GM12873 (cell line): ENCODE measurements around the gene STK11IP.

Source experiments
- TF ChIP-seq, protein P1 (sequence below): IDR thresholded peaks from 2 replicates; pipeline ENCODE4 v1.5.1; 2012; ENCODE audit warnings: low read depth, mild to moderate bottlenecking, moderate library complexity, low read length, control low read depth; ENCODE audit not compliant: insufficient read depth; ENCODE audit errors: missing control alignments

STK11IP gene

DNA sequence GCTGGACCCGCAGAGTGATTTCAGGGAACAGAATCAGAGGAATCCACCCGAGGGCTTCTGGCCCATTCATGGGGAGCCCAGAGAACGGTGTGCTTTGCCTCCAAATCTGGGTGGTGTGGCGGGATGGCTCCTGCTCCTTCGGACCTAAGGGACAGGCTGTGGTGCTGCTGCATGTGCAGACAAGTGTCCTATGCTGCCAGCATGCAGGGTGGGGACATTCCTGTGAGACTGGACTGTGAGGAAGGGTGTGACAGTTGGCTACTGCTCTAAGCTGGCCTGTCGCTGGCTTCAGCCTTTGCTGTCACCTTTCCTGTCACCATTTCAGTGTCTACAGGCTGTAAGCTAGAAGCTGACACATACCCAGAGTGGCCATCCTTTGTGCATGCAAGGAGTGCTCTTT is 26.9 kb downstream of the STK11IP start:
- TF ChIP-seq, protein P1, sequence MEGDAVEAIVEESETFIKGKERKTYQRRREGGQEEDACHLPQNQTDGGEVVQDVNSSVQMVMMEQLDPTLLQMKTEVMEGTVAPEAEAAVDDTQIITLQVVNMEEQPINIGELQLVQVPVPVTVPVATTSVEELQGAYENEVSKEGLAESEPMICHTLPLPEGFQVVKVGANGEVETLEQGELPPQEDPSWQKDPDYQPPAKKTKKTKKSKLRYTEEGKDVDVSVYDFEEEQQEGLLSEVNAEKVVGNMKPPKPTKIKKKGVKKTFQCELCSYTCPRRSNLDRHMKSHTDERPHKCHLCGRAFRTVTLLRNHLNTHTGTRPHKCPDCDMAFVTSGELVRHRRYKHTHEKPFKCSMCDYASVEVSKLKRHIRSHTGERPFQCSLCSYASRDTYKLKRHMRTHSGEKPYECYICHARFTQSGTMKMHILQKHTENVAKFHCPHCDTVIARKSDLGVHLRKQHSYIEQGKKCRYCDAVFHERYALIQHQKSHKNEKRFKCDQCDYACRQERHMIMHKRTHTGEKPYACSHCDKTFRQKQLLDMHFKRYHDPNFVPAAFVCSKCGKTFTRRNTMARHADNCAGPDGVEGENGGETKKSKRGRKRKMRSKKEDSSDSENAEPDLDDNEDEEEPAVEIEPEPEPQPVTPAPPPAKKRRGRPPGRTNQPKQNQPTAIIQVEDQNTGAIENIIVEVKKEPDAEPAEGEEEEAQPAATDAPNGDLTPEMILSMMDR: no peak

- TF ChIP-seq, protein P1: no peak
These were observed 27.5 kb downstream of the STK11IP start for GRCh38 chr2:219625179-219625578.

DNA sequence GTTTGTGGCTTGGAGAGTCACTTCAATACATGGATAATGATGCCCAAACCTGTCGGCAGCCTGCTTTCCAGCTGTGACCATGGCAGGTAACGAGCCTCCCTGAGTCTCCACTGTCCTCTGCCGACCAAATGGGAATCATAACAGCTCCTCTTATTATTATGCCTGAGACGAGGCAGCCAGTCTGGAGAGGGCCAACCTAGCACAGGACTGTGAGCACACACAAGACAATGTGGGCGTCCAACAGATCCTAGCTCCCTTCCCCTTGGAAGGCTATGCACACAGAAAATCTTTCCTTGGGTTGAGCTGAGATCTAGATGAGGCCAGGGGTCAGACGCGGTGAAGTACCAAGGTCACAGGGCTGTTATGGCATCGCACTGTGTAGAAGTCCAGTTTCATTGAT is 28.9 kb downstream of the STK11IP start:
- TF ChIP-seq, protein P1: no peak

DNA sequence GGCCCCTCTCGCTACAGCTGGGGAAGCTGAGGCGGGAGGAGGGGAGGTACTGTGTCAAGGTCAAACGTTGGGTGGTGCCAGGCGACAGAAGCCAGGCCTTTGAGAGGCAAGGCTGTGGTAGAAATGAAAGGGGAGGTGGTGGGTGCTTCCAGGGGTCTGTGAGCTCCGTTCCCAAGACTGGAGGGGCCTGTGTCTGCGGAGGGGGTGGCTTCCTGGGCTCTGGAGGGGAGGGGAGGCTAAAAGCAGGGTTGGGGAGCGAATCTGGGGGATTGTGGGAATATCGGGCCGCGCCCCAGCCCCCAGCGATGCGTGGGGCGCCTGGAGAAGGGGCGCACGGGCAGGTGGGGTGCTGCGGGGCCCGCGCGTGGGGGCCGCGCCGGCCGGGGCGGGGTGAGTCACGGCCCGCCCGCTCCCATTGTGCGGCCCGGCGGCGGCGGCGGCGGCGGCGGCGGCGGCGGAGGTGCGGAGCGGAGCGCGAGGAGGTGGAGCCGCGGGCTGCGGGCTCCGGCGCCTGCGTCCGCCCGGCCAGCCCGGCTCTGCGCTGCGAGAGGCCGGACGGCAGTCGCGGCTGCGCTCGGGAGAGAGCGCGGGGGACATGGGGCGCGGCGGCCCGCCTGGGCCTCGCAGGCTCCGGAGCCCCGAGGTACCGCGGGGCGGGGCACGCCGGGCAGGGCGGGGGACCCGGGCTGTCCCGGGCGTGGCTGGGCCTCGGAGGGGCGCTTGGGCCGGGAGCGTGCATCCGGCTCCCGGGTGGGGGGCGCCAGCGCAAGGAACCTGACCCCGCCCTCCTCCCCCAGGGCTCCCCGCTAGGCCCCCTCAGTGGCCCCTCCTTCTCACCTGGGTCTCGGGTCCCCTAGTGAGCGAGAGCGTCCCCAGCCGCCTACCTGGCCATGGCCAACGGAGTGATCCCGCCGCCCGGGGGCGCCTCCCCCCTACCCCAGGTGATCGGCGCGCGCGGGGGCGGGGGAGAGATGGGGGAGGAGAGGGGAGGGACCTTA is 29.7 kb downstream of the STK11IP start, which contains the start of gene SLC4A3:
TSS of gene SLC4A3 (plus strand) at position 528 of the 998 bp plus-strand sequence. CDS start at position 891, 363 bp downstream.
- TF ChIP-seq, protein P1: no peak

GRCh38 chr2:219628235-219628985 is 30.8 kb downstream of the STK11IP start:
- TF ChIP-seq, protein P1: no peak

DNA sequence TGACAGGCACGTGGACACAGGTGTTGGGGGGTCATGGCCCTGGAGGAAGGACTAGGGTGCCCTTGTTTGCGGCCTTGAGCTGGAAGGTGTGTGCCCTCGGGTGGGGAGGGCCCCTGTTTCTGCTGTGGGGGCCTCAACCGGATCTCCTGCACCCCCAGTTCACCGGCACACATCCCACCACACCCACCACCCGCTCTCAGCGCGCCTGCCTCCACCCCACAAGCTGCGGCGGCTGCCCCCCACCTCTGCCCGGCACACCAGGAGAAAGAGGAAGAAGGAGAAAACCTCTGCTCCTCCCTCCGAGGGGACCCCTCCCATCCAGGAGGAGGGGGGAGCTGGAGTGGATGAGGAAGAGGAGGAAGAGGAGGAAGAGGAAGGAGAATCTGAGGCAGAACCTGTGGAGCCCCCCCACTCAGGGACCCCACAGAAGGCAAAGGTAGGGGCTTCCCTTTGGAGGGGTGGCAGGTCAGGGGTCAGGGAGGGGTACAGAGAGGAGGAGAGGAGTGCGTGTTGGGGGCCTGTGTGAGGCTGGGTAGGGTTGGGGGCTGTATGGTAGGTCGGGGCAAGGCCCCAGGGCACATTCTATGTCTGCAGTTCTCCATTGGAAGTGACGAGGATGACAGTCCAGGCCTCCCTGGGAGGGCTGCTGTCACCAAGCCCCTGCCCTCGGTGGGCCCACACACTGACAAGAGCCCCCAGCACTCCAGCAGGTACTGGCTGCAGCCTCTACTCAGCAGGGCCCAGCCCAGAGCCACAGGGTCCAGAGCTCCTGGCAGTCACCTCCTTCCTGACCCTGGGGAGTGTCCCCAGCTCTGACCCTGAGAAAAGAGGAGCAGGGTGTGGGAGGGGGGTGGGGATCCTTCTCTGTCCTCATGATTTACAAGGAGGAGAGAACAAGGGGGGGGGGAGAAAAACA is 31.6 kb downstream of the STK11IP start:
- TF ChIP-seq, protein P1: no peak
